ENCODE data around the gene FDPS.

Gene FDPS

GRCh38 chr1:155352631-155353030, 44.0 kb downstream of the FDPS start:
- no peak for DNase-seq (ENCODE audit: extremely low read depth in 1 of 2, low read depth in 1 of 2)

GRCh38 chr1:155360051-155360450, 51.4 kb downstream of the FDPS start:
- no peak for DNase-seq (ENCODE audit: extremely low read depth in 1 of 2, low read depth in 1 of 2)

All from activated CD8-positive, alpha-beta memory T cell treated with anti-CD3 and anti-CD28 coated beads for 1 hour (primary cell).